ENCODE results near the gene APOBEC3C.
"Not testable (repeated sequence)": the region's sequence is repeated elsewhere in the genome, so short reads cannot be mapped to it uniquely, and the experiment has no call there.

APOBEC3C gene

DNA sequence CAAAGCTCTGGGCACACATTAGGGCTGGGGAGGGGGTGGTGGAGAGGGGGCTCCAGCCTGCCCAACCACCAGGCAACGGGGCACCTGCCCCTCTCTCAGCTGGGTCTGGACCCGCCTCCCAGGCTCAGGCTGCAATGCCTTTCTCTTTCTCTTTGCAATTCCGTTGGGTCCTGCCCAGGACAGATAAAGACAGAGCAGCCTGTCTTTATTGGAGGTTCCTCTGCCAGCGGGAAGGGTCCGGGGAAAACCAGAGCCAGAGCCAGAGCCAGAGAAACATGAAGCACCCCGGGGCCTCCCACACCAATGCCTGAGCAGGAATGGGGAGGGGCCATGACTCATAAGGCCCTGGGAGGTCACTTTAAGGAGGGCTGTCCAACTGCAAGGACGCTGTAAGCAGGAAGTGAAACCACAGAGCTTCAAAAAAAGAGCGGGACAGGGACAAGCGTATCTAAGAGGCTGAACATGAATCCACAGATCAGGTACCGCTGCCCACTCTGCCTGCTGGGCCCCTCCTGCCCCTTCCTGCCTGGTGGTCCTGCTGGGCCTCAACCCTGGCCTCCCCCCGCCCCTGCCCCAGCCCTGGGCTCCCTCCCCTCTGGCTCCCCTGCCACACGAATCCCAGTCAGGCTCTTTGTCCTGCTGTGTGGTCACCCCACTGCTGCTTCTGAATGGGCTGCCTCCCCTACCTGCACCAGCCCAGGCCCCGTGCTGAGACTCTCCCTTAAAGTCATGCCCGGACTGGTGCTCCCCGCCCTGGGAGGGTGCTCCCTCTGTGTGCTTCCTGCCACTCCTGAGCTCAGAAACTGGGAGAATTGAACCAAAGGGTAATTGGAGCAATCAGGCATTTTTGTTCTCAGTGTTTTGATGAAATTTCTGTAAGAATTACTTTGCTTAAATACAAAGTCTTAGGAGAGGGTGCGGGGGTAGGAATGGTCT lies 31.8 kb upstream of the APOBEC3C start, which contains the start of gene APOBEC3B:
Gene APOBEC3B, plus strand, starts transcription at position 356 of the 936 bp plus-strand sequence. Its CDS starts 107 bp downstream, at position 463.
- peak in 40 of 56 donors; percentile 4 to 73 (median 28) for DNase-seq

DNA sequence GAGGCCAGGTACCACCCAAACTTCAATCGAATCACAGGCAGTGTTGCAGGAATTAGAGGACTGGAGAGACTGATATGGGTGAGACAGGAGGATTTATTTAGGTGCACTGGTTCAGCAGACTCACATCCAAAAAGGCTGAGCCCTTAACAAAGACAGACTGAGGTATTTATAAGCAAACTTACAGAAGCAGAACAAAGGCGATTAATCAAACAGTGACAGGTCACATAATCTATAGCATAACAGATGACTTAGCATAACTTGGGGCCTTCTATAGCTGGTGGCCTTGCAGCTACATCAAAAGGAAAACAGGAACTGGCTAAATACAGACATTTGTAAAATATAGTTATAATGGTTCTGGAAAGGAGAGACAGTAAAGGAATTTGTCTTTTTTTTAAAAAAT lies 29.8 kb upstream of the APOBEC3C start:
- DNase-seq, result no peak

DNA sequence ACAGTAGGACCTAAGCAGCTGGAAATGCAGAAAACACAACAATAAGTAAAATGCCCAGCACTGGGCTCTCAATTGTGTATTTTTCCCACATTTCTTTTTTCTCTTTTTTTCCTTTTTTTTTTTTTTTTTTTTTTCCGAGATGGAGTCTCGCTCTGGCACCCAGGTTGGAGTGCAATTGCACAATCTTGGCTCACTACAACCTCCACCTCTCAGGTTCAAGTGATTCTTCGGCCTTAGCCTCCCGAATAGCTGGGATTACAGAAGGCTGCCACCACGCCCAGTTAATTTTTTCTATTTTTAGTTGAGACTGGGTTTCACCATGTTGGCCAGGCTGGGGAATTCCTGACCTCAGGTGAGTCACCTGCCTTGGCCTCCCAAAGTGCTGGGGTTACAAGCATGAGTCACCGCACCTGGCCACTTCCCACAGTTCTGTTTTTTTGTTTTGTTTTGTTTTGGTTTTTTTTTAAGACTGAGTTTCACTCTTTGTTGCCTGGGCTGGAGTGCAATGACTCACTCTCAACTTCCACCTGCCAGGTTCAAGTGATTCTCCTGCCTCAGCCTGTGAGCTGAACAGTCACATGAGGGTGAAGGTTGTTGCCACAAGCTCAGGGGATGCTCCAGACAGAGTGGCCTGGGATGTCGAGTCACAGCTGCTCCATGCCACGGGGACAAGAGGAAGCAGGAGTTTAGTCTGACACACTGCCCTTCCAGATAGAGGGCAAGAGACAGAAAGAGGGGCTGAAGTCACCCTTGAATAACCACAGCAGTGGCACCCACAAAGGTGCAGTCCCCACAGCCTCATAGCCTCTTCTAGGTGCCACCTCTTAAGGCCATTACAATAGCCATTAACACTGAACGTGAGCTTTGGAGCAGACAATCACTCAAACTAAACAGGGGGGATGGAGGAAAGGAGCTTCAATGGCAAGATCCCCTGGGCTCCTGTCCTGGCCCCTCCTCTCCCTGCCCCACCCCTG lies 29.0 kb upstream of the APOBEC3C start:
- DNase-seq, result not testable (repeated sequence)

DNA sequence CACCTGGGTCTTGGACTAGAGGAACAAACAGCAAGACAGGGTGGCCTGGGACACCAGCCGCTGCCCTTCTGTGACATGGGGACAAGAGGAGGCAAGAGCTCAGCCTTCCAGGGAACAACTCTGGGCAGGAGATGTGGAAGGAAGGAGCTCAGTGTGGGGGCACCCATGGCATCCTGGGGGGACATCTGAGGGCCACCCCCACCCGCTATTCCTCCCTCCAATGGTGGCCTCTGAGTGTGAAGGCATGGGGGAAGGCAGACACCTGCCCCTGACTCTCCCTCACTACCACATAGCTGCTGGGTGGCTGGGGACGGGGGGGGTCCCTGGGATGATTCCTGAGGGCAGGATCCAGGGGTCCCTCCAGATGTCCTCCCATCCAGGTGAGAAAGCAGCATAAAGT lies 27.4 kb upstream of the APOBEC3C start:
- DNase-seq, result no peak

DNA sequence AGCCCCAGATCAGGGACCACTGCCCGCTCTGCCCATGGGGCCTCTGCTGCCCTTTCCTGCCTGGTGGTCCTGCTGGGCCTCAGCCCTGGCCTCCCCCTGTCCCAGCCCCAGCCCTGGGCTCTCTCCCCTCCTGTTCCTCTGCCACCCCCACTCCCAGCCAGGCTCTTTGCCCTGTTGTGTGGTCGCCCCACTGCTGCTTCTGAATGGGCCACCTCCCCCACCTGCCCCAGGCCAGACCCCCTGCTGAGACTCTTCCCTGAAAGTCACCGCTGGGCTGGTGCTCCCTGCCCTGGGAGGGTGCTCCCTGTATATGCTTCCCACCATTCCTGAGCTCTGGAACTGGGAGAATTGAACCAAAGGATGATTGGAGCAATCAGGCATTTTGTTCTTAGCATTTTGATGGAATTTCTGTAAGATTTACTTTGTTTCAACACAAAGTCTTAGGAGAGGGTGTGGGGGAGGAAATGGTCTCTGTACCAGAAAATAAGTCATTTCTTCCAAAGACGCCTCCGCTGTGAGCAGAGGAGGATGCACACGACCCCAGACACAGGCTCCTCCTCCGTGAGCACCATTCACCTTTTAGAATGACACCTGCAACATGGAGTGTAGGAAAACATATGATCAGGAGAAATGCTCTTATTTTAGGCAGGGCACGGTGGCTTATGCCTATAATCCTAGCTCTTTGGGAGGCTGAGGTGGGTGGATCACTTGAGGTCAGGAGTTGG lies 26.7 kb upstream of the APOBEC3C start:
- no peak for DNase-seq

DNA sequence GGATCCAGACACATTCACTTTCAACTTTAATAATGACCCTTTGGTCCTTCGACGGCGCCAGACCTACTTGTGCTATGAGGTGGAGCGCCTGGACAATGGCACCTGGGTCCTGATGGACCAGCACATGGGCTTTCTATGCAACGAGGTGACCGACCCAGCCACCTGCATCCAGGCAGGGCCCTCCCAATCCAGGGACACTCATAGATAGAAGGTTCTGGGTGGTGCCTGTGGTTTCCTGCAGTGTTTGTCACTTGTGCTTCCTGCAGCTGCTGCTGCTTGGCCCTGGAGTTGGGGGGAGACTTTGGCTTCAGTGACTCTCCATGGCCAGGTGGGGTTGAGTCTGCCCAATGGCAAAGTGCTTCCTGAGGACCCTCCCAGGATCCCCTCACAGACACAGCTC lies 24.6 kb upstream of the APOBEC3C start:
- no peak for DNase-seq

DNA sequence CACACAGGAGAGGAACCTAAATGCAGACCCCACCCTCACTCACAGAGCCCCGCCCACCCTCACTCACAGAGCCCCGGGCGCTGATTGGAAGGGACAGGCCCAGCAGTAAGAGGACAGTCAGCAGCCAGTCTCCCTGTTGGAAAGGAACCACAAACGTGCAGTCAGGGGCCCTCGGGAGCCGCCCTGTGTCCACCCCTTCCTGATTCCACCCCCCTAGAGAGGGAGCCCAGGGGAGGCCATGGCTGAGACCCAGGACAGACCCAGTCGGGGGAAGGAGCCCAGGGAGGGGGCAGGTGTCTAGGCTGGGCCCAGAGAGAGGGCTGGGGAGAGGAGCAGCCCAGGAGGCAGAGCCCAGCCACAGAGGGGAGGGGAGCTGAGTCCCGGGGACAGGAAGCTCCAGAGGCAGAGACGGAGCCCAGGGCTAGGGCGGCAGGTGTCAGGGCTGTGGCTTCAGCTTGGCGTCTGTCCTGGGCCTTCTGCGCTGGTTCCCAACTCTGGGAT lies 21.1 kb upstream of the APOBEC3C start:
- not testable (repeated sequence) for DNase-seq

DNA sequence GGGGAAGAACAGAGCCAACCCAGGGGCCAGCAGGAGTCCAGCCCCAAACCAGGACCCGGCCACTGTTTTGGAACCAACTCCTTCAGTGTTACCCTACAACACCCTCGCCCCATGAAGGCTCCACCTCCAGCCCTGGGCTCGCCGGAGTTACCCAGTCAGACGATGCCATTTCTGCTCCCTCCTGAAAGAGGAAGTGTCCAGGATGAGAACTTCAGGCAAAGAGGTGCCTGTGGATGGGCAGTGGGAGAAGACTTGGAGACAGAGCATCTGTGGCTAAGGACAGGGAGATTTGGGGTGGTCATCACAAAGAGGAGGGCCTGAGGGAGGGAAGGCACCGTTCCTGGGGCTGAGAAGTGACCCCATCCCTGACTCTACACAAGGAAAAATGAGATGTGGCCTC lies 18.0 kb upstream of the APOBEC3C start:
- no peak for DNase-seq

DNA sequence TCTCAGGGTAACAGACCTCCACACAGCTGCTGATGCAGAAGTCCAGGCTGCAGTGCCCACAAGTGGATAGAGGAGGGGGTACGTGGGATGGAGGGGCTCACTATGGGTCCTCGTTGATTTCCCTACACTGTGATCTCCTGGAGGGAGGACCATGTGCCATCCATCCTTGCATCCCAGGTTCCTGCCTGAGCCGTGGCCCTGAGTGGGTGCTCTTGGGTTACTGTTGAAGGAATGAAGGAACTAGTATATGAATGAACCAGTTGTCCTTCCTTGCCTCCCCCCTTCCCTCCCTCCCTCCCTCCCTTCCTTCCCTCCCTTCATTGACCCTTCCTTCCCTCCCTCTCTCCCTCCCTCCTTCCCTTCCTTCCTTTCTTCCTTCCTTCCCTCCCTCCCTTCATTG lies 16.5 kb upstream of the APOBEC3C start:
- DNase-seq, result no peak

DNA sequence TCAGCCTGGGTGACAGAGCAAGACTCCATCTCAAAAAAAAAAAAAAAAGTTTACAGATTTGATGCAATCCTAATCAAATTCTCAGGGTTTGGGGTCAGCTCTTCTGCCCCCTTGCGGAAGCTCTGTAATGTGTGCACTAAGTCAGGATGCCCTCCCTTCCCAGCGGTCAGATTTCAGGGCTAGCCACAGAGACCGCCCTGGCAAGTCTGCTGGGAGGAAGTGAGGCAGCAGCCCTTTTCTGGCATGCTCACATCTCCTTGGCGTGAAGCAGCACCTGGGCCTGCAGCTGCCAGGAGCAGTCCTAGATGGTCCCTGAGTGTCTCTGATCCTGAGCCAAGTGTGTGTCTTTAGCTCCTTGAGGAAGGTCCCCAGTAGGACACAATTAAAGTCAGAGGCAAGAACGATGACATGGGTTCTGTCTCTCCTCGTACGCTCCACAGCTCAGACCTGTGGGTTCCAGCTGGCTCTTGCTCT lies 10.9 kb upstream of the APOBEC3C start:
- peak in 37 of 56 donors; percentile 2 to 74 (median 21) for DNase-seq

DNA sequence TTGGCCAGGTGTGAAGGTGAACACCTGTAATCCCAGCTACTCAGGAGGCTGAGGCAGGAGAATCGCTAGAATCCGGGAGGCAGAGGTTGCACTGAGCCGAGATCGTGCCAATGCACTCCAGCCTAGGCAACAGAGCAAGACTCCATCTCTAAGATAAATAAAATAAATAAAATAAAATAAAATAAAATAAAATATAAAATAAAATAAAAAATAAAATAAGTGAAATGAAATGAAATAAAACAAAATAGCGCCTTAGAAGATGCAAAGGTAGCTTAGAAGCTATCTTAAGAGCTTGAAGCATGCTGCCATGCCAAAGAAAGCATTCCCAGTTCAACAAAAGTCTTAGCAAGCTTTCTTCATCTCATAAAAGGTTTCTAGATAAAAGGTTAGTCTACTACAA lies 6.9 kb upstream of the APOBEC3C start:
- DNase-seq, result no peak

DNA sequence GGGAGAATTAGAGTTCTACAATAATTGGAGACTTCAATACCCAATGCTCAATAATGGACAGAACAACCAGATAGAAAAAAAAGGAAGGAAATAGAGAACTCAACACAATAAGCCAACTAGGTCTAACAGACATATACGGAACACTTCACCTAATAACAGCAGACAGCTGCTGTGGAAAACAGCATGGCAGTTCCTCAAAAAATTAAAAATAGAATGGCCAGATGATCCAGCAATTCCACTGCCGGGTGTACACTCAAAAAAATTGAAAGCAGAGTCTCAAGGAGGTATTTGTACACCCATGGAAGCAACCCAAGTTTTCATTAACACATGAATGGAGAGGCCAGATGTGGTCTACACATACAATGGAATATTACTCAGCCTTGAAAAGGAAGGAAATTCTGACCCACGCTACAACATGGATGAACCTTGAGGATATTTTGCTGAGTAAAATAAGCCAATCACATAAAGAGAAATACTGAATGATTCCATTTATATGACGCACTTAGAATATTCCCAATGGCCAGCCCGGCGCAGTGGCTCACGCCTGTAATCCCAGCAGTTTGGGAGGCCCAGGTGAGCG lies 5.7 kb upstream of the APOBEC3C start:
- not testable (repeated sequence) for DNase-seq

DNA sequence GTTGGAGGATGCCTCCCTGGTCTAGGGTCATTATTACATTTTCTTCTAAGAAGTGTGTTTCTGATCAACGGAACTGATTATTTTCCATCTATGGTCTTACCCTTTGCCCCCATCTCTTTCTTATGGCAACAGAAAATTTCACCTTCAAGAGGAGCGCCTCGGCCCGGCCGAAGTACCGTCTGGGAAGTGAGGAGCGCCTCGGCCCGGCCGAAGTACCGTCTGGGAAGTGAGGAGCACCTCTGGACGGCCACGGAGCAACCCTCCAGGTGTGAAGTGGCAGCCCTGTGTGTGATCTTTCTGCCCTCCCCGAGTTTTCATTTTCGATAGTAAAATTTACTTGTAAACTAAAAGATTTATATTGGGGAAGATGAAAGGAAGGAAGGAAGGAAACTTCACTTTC lies 3.1 kb upstream of the APOBEC3C start:
- DNase-seq, result no peak

DNA sequence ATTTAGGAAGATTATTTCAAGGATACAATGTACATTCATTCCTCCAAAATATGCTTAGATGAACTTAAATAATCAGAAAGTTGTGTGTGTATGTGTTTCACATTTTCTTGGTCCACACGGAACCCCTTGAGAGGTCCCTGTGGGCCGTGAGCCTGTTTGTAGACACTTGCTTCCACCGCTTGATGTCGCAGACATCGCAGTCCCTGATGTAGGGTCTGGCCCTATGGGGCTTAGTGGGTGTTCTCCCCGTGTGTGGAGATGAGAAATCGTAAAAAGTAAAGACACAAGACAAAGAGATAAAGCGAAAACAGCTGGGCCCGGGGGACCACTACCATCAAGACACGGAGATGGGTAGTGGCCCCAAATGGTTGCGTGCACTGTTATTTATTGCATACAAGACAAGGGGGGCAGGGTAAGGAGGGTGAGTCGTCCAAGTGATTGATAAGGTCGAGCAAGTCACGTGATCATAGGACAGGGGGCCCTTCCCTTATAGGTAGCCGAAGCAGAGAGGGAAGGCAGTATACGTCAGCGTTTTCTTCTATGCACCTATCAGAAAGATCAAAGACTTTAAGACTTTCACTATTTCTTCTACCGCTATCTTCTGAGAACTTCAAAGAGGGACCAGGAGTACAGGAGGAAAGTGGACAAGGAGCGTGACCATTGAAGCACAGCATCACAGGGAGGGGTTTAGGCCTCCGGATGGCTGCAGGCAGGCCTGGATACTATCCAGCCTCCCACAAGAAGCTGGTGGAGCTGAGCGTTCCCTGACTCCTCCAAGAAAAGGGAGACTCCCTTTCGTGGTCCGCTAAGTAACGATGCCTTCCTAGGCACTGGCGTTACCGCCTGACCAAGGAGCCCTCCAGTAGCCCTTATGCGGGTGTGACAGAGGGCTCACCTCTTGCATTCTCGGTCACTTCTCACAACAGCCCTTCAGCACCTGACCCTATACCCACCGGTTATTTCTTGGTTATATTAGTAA lies 1.2 kb upstream of the APOBEC3C start:
- no peak for DNase-seq

DNA sequence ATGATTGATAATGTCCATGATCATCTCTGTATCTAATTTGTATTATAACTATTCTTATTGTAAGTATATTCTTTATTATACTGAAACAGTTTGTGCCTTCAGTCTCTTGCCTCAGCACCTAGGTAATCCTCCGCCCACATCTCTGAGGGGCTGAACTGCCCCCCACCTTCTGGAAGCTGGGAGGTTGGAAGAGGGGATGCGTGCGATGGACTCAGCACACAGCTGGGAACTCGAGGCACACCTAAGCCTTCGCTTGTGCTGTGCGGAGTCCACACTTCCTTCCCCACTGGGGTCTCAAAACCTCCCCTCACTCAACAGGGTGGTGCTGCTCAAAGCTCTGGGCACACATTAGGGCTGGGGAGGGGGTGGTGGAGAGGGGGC lies 506 bp upstream of the APOBEC3C start:
- DNase-seq, result not testable (repeated sequence)

DNA sequence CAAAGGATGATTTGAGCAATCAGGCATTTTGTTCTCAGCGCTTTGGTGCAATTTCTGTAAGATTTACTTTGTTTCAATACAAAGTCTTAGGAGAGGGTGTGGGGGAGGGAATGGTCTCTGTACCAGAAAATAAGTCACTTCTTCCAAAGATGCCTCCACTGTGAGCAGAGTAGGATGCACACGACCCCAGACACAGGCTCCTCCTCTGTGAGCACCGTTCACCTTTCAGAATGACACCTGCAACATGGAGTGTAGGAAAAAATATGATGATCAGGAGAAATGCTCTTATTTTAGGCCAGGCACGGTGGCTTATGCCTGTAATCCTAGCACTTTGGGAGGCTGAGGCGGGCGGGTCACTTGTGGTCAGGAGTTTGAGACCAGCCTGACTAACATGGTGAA lies 665 bp downstream of the APOBEC3C start:
- not testable (repeated sequence) for DNase-seq

DNA sequence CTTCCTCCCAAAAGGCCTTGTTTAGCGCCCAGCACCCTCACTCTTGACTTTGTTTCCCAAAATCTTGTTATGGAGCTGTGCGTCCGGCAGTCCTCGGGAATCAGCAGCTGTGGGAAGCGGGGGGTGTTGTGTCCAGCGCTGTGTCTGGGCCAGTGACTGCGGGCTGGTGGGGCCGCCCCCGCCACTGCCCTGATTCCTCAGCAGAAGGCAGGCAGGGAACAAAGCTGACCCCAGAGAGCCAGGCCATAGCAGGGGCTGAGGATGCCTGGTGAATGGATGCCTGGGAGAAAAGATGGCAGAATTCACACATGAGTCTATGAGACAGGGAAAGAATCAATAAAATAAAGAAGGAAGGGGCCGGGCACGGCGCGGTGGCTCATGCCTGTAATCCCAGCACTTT lies 2.5 kb downstream of the APOBEC3C start:
- no peak for DNase-seq

DNA sequence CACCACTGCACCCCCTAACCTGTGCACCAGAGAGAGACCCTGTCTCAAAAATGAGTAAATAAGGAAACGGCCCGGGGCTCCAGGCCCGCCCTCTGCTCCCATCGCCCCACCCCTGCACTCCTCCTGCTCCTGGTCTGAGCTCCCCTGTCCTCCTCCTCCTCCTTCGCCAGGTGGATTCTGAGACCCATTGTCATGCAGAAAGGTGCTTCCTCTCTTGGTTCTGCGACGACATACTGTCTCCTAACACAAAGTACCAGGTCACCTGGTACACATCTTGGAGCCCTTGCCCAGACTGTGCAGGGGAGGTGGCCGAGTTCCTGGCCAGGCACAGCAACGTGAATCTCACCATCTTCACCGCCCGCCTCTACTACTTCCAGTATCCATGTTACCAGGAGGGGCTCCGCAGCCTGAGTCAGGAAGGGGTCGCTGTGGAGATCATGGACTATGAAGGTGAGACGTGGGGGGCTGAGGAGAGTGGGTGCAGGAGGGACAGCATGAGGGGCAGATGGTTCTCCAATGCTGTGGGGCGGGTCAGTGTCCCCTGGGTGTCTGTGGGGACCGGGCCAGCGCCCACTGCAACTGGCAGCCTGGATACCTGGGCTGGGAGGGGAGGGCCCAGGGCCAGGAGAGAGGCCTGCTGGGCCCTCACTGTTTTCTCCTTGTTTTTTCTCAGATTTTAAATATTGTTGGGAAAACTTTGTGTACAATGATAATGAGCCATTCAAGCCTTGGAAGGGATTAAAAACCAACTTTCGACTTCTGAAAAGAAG lies 3.7 kb downstream of the APOBEC3C start:
- no peak for DNase-seq

Measured in amygdala (tissue), 56 donors.